Glutamatergic neuron (in vitro differentiated cells): Measurements from ENCODE around the gene SNRPA1. TPM values are rescaled to one million over a fixed set of nuclear protein-coding genes. Genes with fewer than 3 reads are reported as not detected.

Experiments used
- DNase-seq: peaks from one replicate; pipeline ENCODE4 v3.0.0; 2022
- H3K27ac Mint-ChIP-seq: one replicate; pipeline ENCODE4 v1.8.0; 2020; ENCODE audit warnings: mild to moderate bottlenecking, mixed read lengths, inconsistent platforms; ENCODE audit not compliant: unreplicated experiment
- H3K27me3 Mint-ChIP-seq: one replicate; pipeline ENCODE4 v1.8.0; 2020; ENCODE audit warnings: mild to moderate bottlenecking, moderate library complexity, mixed read lengths, inconsistent platforms; ENCODE audit not compliant: unreplicated experiment
- H3K36me3 Mint-ChIP-seq: one replicate; pipeline ENCODE4 v1.8.0; 2020; ENCODE audit warnings: mild to moderate bottlenecking, mixed read lengths, inconsistent platforms; ENCODE audit not compliant: unreplicated experiment
- H3K4me1 Mint-ChIP-seq: one replicate; pipeline ENCODE4 v1.8.0; 2020; ENCODE audit warnings: mild to moderate bottlenecking, low read depth, mixed read lengths, inconsistent platforms; ENCODE audit not compliant: unreplicated experiment
- H3K4me3 Mint-ChIP-seq: one replicate; pipeline ENCODE4 v1.8.0; 2020; ENCODE audit warnings: mild to moderate bottlenecking, mixed read lengths, inconsistent platforms; ENCODE audit not compliant: unreplicated experiment
- H3K9me3 Mint-ChIP-seq: one replicate; pipeline ENCODE4 v1.8.0; 2020; ENCODE audit warnings: mild to moderate bottlenecking, moderate library complexity, mixed read lengths, inconsistent platforms; ENCODE audit not compliant: unreplicated experiment
- total RNA-seq: library from RNA; stranded (reverse); fragmentation: NEBNext Ultra II Directional; extraction: Animal tissue kit (Norgen Biotek cat#: 25700); gene quantifications from one replicate; pipeline ENCODE4 v1.2.1, GENCODE V29; 2021; ENCODE audit not compliant: unreplicated experiment
- TF ChIP-seq, protein P1 (sequence below): fragments of 200-600 bp; sonication (generic); IDR thresholded peaks from one replicate; pipeline ENCODE4 v1.5.0; 2021; ENCODE audit not compliant: partially characterized antibody, unreplicated experiment

Gene SNRPA1
- total RNA-seq, 1 donor from 2014 or later = 73.5 TPM

DNA sequence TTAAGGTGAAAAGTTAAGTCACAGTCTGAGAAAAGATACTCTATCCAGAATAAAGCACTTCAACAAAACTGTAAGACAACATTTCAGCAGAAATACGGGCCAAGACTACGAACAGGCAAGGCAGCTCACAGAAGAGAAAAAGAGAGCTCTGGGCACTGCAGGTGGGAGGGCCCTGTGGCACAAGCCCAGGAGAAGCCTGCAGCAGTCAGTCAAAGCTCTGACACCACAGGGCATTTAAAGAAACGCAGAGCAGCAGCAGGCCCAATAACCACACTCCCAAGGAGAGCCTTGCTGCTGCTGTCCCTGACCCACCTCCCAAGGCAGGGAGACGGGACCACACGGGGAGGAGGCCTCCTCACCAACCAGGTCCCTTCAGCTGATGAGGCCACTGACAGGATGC, 62.4 kb downstream of the SNRPA1 start:
- Mint-ChIP-seq H3K27me3 (no peaks in the 10 kb centered on the region), H3K9me3 (no peaks in the 10 kb centered on the region), H3K4me3 (no peak overlapping the region), H3K4me1 (peaks cover 3% of the 10 kb centered on the region), H3K27ac (no peak overlapping the region), H3K36me3 (no peaks in the 10 kb centered on the region)
- TF ChIP-seq, protein P1, sequence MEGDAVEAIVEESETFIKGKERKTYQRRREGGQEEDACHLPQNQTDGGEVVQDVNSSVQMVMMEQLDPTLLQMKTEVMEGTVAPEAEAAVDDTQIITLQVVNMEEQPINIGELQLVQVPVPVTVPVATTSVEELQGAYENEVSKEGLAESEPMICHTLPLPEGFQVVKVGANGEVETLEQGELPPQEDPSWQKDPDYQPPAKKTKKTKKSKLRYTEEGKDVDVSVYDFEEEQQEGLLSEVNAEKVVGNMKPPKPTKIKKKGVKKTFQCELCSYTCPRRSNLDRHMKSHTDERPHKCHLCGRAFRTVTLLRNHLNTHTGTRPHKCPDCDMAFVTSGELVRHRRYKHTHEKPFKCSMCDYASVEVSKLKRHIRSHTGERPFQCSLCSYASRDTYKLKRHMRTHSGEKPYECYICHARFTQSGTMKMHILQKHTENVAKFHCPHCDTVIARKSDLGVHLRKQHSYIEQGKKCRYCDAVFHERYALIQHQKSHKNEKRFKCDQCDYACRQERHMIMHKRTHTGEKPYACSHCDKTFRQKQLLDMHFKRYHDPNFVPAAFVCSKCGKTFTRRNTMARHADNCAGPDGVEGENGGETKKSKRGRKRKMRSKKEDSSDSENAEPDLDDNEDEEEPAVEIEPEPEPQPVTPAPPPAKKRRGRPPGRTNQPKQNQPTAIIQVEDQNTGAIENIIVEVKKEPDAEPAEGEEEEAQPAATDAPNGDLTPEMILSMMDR = no peak
- no peak for DNase-seq

Other genes with a start within 250 kb of the SNRPA1 start
- 38.2 TPM for gene CHSY1, start 43.2 kb downstream of the SNRPA1 start, total RNA-seq
- 46.9 TPM for gene SELENOS, start 17.8 kb downstream of the SNRPA1 start, total RNA-seq
- 3.8 TPM for gene PCSK6, start 194.5 kb upstream of the SNRPA1 start, total RNA-seq